ENCODE measurements around the gene CCDC63. TPM values are rescaled to one million over a fixed set of nuclear protein-coding genes. Genes with fewer than 3 reads are reported as not detected.
"Not testable (repeated sequence)": the region's sequence is repeated elsewhere in the genome, so short reads cannot be mapped to it uniquely, and the experiment has no call there.

Gene CCDC63
- polyA plus RNA-seq, 3 donors = 0.22 TPM; not detected in 2

DNA sequence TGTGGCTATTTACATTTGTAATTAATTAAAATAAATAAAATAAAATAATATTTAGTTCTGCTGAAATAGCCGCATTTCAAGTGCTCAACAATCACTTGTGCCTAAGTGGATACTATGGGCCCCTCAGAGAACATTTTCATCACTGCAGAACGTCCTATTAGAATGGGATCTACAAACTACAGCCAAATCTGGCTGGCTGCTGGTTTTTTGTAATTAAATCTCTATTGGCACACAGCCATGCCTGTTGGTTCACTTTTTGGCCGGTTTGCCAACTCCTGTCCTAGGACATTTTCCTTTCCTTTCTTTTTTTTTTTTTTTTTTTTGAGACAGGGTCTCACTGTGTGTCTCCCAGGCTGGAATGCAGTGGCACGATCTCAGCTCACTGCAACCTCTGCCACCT is 9.8 kb downstream of the CCDC63 start:
- TF ChIP-seq, protein P1, sequence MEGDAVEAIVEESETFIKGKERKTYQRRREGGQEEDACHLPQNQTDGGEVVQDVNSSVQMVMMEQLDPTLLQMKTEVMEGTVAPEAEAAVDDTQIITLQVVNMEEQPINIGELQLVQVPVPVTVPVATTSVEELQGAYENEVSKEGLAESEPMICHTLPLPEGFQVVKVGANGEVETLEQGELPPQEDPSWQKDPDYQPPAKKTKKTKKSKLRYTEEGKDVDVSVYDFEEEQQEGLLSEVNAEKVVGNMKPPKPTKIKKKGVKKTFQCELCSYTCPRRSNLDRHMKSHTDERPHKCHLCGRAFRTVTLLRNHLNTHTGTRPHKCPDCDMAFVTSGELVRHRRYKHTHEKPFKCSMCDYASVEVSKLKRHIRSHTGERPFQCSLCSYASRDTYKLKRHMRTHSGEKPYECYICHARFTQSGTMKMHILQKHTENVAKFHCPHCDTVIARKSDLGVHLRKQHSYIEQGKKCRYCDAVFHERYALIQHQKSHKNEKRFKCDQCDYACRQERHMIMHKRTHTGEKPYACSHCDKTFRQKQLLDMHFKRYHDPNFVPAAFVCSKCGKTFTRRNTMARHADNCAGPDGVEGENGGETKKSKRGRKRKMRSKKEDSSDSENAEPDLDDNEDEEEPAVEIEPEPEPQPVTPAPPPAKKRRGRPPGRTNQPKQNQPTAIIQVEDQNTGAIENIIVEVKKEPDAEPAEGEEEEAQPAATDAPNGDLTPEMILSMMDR (IDR thresholded peaks at IDR 0.05) = no peak
- no peaks in the 10 kb centered on the region for H3K36me3 Mint-ChIP-seq
- H4K20me1 ChIP-seq (ENCODE audit: insufficient read depth, low read length) = no peaks in the 10 kb centered on the region
- no peaks in the 10 kb centered on the region for H3K9me3 ChIP-seq (replicated peaks in 1 of 2; ENCODE audit: control insufficient read depth in 1 of 2, insufficient read depth in 1 of 2, low read length in 2 of 2)
- H2AFZ ChIP-seq (ENCODE audit: insufficient read depth, low read depth, low read length, poor library complexity, severe bottlenecking) = no peak overlapping the region
- no peak overlapping the region for H3K4me3 Mint-ChIP-seq
- no peak overlapping the region for H3K4me2 ChIP-seq (replicated peaks; ENCODE audit: extremely low read depth, low read length, poor library complexity, severe bottlenecking)
- peaks cover 0 to 8% (median 4%) of the 10 kb centered on the region in 7 donors for H3K9me3 Mint-ChIP-seq
- no peaks in the 10 kb centered on the region for H3K36me3 ChIP-seq (replicated peaks in 1 of 2; ENCODE audit: control insufficient read depth in 1 of 2, insufficient read depth in 2 of 2, low read length in 2 of 2)
- H3K4me1 Mint-ChIP-seq = peaks cover 28% of the 10 kb centered on the region
- 94% methylated on average over 2 of the region's 4 CpGs for WGBS (ENCODE audit: insufficient coverage)
- H3K4me1 ChIP-seq (ENCODE audit: control insufficient read depth in 1 of 2, insufficient read depth in 2 of 2, low read length in 2 of 2) = peaks cover 12 to 20% of the 10 kb centered on the region in 2 donors
- H3K27ac Mint-ChIP-seq = no peak overlapping the region
- no peak overlapping the region for H3K9ac ChIP-seq (ENCODE audit: insufficient read depth, low read length, poor library complexity, severe bottlenecking)
- no peak overlapping the region for H3K4me3 ChIP-seq (replicated peaks in 1 of 3; ENCODE audit: low read depth in 2 of 3, low read length in 3 of 3)
- H3K27me3 ChIP-seq (ENCODE audit: control insufficient read depth in 2 of 2, insufficient read depth in 2 of 2, low read length in 2 of 2) = no peaks in the 10 kb centered on the region
- intact Hi-C loops (cut with micrococcal nuclease) = no loop called here
- no peak overlapping the region for H3K27ac ChIP-seq (ENCODE audit: low read depth in 1 of 2, low read length in 2 of 2)
- peaks cover under 1 to 9% (median 3%) of the 10 kb centered on the region in 3 donors for H3K27me3 Mint-ChIP-seq (ENCODE audit: low read depth in 3 of 3)
- no peak for DNase-seq
- no peaks in the 10 kb centered on the region for H3K79me2 ChIP-seq (ENCODE audit: insufficient read depth, low read length)

DNA sequence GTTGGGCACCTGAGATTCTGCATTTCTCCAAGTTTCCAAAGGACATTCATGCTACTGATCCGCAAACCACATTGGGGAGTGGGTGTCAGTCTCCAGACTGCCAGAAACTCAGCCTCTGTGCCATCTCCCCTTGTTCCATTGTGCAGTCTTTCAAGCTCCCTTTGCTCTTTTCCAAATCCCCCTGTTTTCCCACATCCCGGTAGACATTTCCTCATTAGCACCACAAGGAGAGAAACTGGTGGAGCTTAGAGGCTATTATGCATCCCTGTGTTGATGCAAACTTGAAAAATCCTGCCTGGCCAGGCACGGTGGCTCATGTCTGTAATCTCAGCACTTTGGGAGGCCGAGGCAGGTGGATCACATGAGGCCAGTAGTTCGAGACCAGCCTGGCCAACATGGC is 10.7 kb downstream of the CCDC63 start:
- TF ChIP-seq, protein P1 (IDR thresholded peaks at IDR 0.05) = no peak
- Histone ChIP-seq H3K9ac (ENCODE audit: insufficient read depth, low read length, poor library complexity, severe bottlenecking) (no peak overlapping the region), H3K79me2 (ENCODE audit: insufficient read depth, low read length) (no peaks in the 10 kb centered on the region), H3K36me3 (replicated peaks in 1 of 2; ENCODE audit: control insufficient read depth in 1 of 2, insufficient read depth in 2 of 2, low read length in 2 of 2) (no peaks in the 10 kb centered on the region), H2AFZ (ENCODE audit: insufficient read depth, low read depth, low read length, poor library complexity, severe bottlenecking) (no peak overlapping the region), H3K27me3 (ENCODE audit: control insufficient read depth in 2 of 2, insufficient read depth in 2 of 2, low read length in 2 of 2) (no peaks in the 10 kb centered on the region), H3K4me1 (ENCODE audit: control insufficient read depth in 1 of 2, insufficient read depth in 2 of 2, low read length in 2 of 2) (peaks cover 12 to 20% of the 10 kb centered on the region in 2 donors), H3K4me2 (replicated peaks; ENCODE audit: extremely low read depth, low read length, poor library complexity, severe bottlenecking) (no peak overlapping the region), H3K9me3 (replicated peaks in 1 of 2; ENCODE audit: control insufficient read depth in 1 of 2, insufficient read depth in 1 of 2, low read length in 2 of 2) (no peaks in the 10 kb centered on the region), H3K27ac (ENCODE audit: low read depth in 1 of 2, low read length in 2 of 2) (no peak overlapping the region), H4K20me1 (ENCODE audit: insufficient read depth, low read length) (no peaks in the 10 kb centered on the region), H3K4me3 (replicated peaks in 1 of 3; ENCODE audit: low read depth in 2 of 3, low read length in 3 of 3) (no peak overlapping the region)
- Mint-ChIP-seq H3K4me3 (no peak overlapping the region), H3K27me3 (ENCODE audit: low read depth in 3 of 3) (peaks cover 0 to 9% (median 0%) of the 10 kb centered on the region in 3 donors), H3K9me3 (peaks cover 0 to 8% (median 4%) of the 10 kb centered on the region in 7 donors), H3K36me3 (no peaks in the 10 kb centered on the region), H3K27ac (no peak overlapping the region), H3K4me1 (peaks cover 28% of the 10 kb centered on the region)
- DNase-seq = no peak
- intact Hi-C loops (cut with micrococcal nuclease) = no loop called here
- 98% methylated on average over 4 of the region's 5 CpGs for WGBS (ENCODE audit: insufficient coverage)

DNA sequence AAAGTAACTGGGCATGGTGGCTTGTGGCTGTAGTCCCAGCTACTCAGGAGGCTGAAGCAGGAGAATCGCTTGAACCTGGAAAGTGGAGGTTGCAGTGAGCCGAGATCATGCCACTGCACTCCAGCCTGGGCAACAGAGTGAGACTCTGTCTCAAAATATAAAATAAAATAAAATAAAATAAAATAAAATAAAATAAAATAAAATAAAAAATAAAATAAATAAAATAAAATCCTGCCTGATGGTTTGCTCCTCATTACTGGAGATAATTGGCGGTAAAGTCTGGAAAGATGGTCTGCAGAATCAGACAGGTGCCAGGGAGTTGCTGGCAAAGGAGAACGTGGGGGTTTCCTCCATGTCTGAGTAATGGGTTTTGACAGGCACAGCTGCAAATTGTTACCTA is 11.2 kb downstream of the CCDC63 start:
- intact Hi-C loops (cut with micrococcal nuclease) = not testable (repeated sequence)

More for the DNA sequence above, 11.2 kb downstream of the CCDC63 start:
- WGBS (ENCODE audit: insufficient coverage) = no CpG with 5 or more reads among the region's 4 CpGs
- not testable (repeated sequence) for H3K9ac ChIP-seq (ENCODE audit: insufficient read depth, low read length, poor library complexity, severe bottlenecking); H3K79me2 ChIP-seq (ENCODE audit: insufficient read depth, low read length); H3K27me3 ChIP-seq (ENCODE audit: control insufficient read depth in 2 of 2, insufficient read depth in 2 of 2, low read length in 2 of 2); H4K20me1 ChIP-seq (ENCODE audit: insufficient read depth, low read length); H3K4me3 ChIP-seq (replicated peaks in 1 of 3; ENCODE audit: low read depth in 2 of 3, low read length in 3 of 3); H3K4me2 ChIP-seq (replicated peaks; ENCODE audit: extremely low read depth, low read length, poor library complexity, severe bottlenecking); DNase-seq; H3K27ac Mint-ChIP-seq; H3K27me3 Mint-ChIP-seq (ENCODE audit: low read depth in 3 of 3); H2AFZ ChIP-seq (ENCODE audit: insufficient read depth, low read depth, low read length, poor library complexity, severe bottlenecking); H3K9me3 ChIP-seq (replicated peaks in 1 of 2; ENCODE audit: control insufficient read depth in 1 of 2, insufficient read depth in 1 of 2, low read length in 2 of 2); H3K27ac ChIP-seq (ENCODE audit: low read depth in 1 of 2, low read length in 2 of 2); H3K36me3 ChIP-seq (replicated peaks in 1 of 2; ENCODE audit: control insufficient read depth in 1 of 2, insufficient read depth in 2 of 2, low read length in 2 of 2); H3K4me3 Mint-ChIP-seq; H3K9me3 Mint-ChIP-seq; H3K36me3 Mint-ChIP-seq
- H3K4me1 ChIP-seq (ENCODE audit: control insufficient read depth in 1 of 2, insufficient read depth in 2 of 2, low read length in 2 of 2) = peaks cover 12 to 20% of the 10 kb centered on the region in 2 donors
- peaks cover 28% of the 10 kb centered on the region for H3K4me1 Mint-ChIP-seq

Data from CD14-positive monocyte (primary cell).